ENCODE data around the gene PBX3. TPM values are rescaled to one million over a fixed set of nuclear protein-coding genes. Genes with fewer than 3 reads are reported as not detected.

The PBX3 gene
- total and polyA plus RNA-seq, 2 experiments from 2014 or later = 13.4 to 30.9 TPM

GRCh38 chr9:125993466-125993865 lies 246.3 kb downstream of the PBX3 start:
- no peaks in the 10 kb centered on the region for H3K27me3 ChIP-seq (replicated peaks; ENCODE audit: insufficient read depth)
- TF ChIP-seq EZH2 (IDR thresholded peaks at IDR 0.05; ENCODE audit: insufficient read depth, poor library complexity, severe bottlenecking) (no peak), EZH2phosphoT487 (IDR thresholded peaks at IDR 0.05; ENCODE audit: insufficient read depth, low read depth) (no peak)
- no peak overlapping the region for H2AFZ ChIP-seq
- H3K4me1 ChIP-seq (ENCODE audit: insufficient read depth) = no peaks in the 10 kb centered on the region
- H3K4me2 ChIP-seq (ENCODE audit: unreplicated experiment) = no peak overlapping the region
- H3K79me2 ChIP-seq (ENCODE audit: insufficient read depth) = no peaks in the 10 kb centered on the region
- H3K4me3 ChIP-seq = no peak overlapping the region
- no peaks in the 10 kb centered on the region for H3K36me3 ChIP-seq (ENCODE audit: low read depth)
- no peak overlapping the region for H3K27ac ChIP-seq
- H3K9me2 ChIP-seq (ENCODE audit: insufficient read depth) = no peaks in the 10 kb centered on the region
- no peaks in the 10 kb centered on the region for H3K9me3 ChIP-seq (ENCODE audit: low read depth)
- DNase-seq = no peak
- WGBS, 2 experiments (ENCODE audit: low coverage in 1 of 2, low lambda C conversion rate in 2 of 2, missing lambda C conversion rate in 2 of 2) = 69 to 70% methylated on average over 14 to 15 of the region's 15 CpGs
- no peak overlapping the region for H3K9ac ChIP-seq
- no peaks in the 10 kb centered on the region for H4K20me1 ChIP-seq (ENCODE audit: insufficient read depth)
- no peaks in the 10 kb centered on the region for H3F3A ChIP-seq (ENCODE audit: insufficient read depth)
- in situ Hi-C loops (cut with MboI) = no loop called here

DNA sequence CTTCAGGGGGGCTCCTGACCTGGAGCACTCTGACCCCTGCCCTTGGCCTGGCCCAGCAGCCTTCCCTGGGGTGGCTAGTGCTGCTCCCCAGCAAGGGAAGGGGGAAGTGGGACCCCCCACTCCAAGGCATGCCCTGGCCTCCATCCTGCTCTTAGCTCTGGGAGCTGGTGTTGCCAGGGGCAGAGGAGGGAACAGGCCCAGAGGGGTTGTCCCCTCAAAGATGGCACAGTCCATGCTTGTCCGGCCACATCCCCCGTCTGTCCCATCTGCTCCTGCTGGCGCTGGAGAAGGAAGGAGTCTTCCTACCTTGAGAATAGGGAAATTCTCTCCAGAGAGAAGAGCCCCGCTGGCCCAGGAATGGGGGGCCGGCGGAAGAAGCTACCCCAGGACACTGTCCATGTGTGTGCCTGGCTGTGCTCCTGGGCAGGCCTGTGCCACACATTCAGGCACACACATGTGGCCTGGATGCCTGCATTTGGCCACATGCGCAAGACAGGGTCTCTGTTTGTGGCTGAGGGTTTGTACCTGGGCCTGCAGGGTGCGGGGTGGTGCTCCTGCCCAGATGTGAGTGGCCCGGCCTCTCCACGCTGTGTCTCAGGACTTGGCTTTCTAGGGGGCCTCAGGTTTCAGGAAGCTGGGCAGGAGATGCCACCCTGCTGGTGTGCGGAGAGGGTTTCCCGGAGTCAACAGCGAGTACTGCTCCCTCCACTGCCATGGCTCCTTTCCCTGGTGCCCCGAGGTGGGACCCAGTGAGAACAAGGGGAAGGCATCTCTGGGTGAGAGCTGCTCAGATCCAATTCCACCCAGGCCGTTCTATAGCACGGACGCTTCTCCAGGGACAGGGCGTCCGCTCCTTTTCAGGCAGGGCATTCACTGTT lies 247.1 kb downstream of the PBX3 start:
- no peak overlapping the region for H3K27ac ChIP-seq
- H4K20me1 ChIP-seq (ENCODE audit: insufficient read depth) = no peaks in the 10 kb centered on the region
- H3K27me3 ChIP-seq (replicated peaks; ENCODE audit: insufficient read depth) = no peaks in the 10 kb centered on the region
- H3K9ac ChIP-seq = no peak overlapping the region
- 75 to 78% methylated on average over 18 to 19 of the region's 19 CpGs for WGBS, 2 experiments (ENCODE audit: low coverage in 1 of 2, low lambda C conversion rate in 2 of 2, missing lambda C conversion rate in 2 of 2)
- no peaks in the 10 kb centered on the region for H3F3A ChIP-seq (ENCODE audit: insufficient read depth)
- in situ Hi-C loops (cut with MboI) = no loop called here
- DNase-seq = no peak
- no peaks in the 10 kb centered on the region for H3K9me2 ChIP-seq (ENCODE audit: insufficient read depth)
- no peaks in the 10 kb centered on the region for H3K9me3 ChIP-seq (ENCODE audit: low read depth)
- H2AFZ ChIP-seq = no peak overlapping the region
- H3K4me1 ChIP-seq (ENCODE audit: insufficient read depth) = no peaks in the 10 kb centered on the region
- no peak overlapping the region for H3K4me2 ChIP-seq (ENCODE audit: unreplicated experiment)
- no peaks in the 10 kb centered on the region for H3K36me3 ChIP-seq (ENCODE audit: low read depth)
- no peak overlapping the region for H3K4me3 ChIP-seq
- TF ChIP-seq EZH2 (IDR thresholded peaks at IDR 0.05; ENCODE audit: insufficient read depth, poor library complexity, severe bottlenecking) (no peak), EZH2phosphoT487 (IDR thresholded peaks at IDR 0.05; ENCODE audit: insufficient read depth, low read depth) (no peak)
- no peaks in the 10 kb centered on the region for H3K79me2 ChIP-seq (ENCODE audit: insufficient read depth)

DNA sequence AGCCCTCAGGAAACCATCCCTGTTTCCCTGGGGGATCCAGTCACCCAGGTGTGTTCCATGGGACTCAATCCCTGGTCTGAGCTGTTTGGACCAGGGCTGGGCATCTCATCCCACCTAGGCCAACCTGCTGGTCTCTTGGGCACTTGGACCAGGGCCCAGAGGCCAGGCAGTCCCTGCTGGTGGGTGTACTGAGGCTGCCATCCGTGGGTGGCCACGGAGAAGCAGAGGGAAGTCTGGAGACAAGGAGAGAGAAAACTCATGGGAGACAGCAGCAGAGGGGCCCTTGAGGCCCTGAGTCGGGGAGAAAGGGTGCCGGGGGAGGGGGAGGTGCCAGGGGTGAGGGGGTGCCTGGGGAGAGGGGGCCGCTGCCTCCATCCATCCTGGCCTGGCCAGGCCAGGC lies 247.8 kb downstream of the PBX3 start:
- no peaks in the 10 kb centered on the region for H4K20me1 ChIP-seq (ENCODE audit: insufficient read depth)
- H2AFZ ChIP-seq = no peak overlapping the region
- H3K27ac ChIP-seq = no peak overlapping the region
- in situ Hi-C loops (cut with MboI) = no loop called here
- H3K9me3 ChIP-seq (ENCODE audit: low read depth) = no peaks in the 10 kb centered on the region
- H3F3A ChIP-seq (ENCODE audit: insufficient read depth) = no peaks in the 10 kb centered on the region
- H3K9me2 ChIP-seq (ENCODE audit: insufficient read depth) = no peaks in the 10 kb centered on the region
- no peak overlapping the region for H3K4me2 ChIP-seq (ENCODE audit: unreplicated experiment)
- no peaks in the 10 kb centered on the region for H3K36me3 ChIP-seq (ENCODE audit: low read depth)
- no peaks in the 10 kb centered on the region for H3K27me3 ChIP-seq (replicated peaks; ENCODE audit: insufficient read depth)
- no peaks in the 10 kb centered on the region for H3K4me1 ChIP-seq (ENCODE audit: insufficient read depth)
- DNase-seq = no peak
- H3K9ac ChIP-seq = no peak overlapping the region
- WGBS, 2 experiments (ENCODE audit: low coverage in 1 of 2, low lambda C conversion rate in 2 of 2, missing lambda C conversion rate in 2 of 2) = 56 to 63% methylated on average over 2 to 5 of the region's 5 CpGs
- H3K4me3 ChIP-seq = no peak overlapping the region
- no peaks in the 10 kb centered on the region for H3K79me2 ChIP-seq (ENCODE audit: insufficient read depth)
- TF ChIP-seq EZH2phosphoT487 (IDR thresholded peaks at IDR 0.05; ENCODE audit: insufficient read depth, low read depth) (no peak), EZH2 (IDR thresholded peaks at IDR 0.05; ENCODE audit: insufficient read depth, poor library complexity, severe bottlenecking) (no peak)

GRCh38 chr9:125995706-125996105 lies 248.5 kb downstream of the PBX3 start:
- no peaks in the 10 kb centered on the region for H3K36me3 ChIP-seq (ENCODE audit: low read depth)
- H3K4me3 ChIP-seq = no peak overlapping the region
- H4K20me1 ChIP-seq (ENCODE audit: insufficient read depth) = no peaks in the 10 kb centered on the region
- in situ Hi-C loops (cut with MboI) = no loop called here
- no peaks in the 10 kb centered on the region for H3K79me2 ChIP-seq (ENCODE audit: insufficient read depth)
- no peaks in the 10 kb centered on the region for H3K9me3 ChIP-seq (ENCODE audit: low read depth)
- H3K9me2 ChIP-seq (ENCODE audit: insufficient read depth) = no peaks in the 10 kb centered on the region
- TF ChIP-seq EZH2 (IDR thresholded peaks at IDR 0.05; ENCODE audit: insufficient read depth, poor library complexity, severe bottlenecking) (no peak), EZH2phosphoT487 (IDR thresholded peaks at IDR 0.05; ENCODE audit: insufficient read depth, low read depth) (no peak)
- DNase-seq = no peak
- 61 to 68% methylated on average over 10 of the region's 10 CpGs for WGBS, 2 experiments (ENCODE audit: low coverage in 1 of 2, low lambda C conversion rate in 2 of 2, missing lambda C conversion rate in 2 of 2)
- no peak overlapping the region for H3K27ac ChIP-seq
- no peak overlapping the region for H3K9ac ChIP-seq
- no peaks in the 10 kb centered on the region for H3F3A ChIP-seq (ENCODE audit: insufficient read depth)
- H3K4me2 ChIP-seq (ENCODE audit: unreplicated experiment) = no peak overlapping the region
- no peaks in the 10 kb centered on the region for H3K27me3 ChIP-seq (replicated peaks; ENCODE audit: insufficient read depth)
- H3K4me1 ChIP-seq (ENCODE audit: insufficient read depth) = no peaks in the 10 kb centered on the region
- H2AFZ ChIP-seq = no peak overlapping the region
